SH-SY5Y (cell line): ENCODE data around the gene PIP4K2A.

Experiments used
- GATA2 ChIP-seq: IDR thresholded peaks from 2 replicates; pipeline ENCODE4 v1.6.1; 2011; ENCODE audit warnings: mild to moderate bottlenecking, low read depth, low read length
- GATA3 ChIP-seq: IDR thresholded peaks from 2 replicates; pipeline ENCODE4 v1.6.1; 2011; ENCODE audit warnings: low read depth, mild to moderate bottlenecking, low read length, moderate library complexity

DNA sequence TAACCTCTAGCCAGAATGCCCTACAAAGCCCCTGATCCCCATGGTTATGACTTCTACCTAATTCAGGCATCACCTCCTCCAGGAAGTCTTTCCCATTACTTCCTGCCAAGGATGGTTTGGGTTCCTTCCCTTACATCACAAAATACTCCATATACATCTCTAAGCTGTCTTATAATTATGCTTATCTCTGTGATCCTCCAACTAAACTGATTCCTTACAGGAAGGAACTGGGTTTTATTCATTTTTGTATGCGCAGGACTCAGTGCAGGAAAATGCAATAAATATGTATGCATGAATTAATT, 41.3 kb downstream of the PIP4K2A start:
- TF ChIP-seq GATA3 (no peak), GATA2 (no peak)
